ENCODE data around the gene NOTCH2.

NOTCH2 gene

DNA sequence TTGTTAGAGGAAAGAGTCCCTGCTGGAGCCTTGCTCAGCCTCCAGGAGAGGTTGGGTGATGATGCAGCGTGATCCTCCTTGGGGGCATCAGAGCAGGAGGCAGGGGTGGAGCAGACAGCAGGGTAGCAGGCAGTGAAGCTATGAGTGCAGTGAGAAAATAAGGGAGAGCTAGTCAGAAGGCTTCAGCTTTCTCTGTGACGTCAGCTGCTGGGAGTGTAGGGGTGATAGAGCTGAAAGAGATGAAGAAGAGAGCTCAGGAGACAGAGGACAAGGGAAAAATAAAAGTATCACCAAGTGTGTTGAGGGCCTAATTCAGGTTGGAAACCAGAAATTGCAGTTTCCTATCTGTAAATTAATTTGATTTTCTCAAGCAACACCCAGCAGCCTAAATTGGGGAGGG, 170.9 kb downstream of the NOTCH2 start:
- Mint-ChIP-seq H3K4me3 (no peak overlapping the region), H3K27ac (no peak overlapping the region), H3K9me3 (peaks cover under 1% of the 10 kb centered on the region), H3K36me3 (ENCODE audit: low read depth) (no peaks in the 10 kb centered on the region), H3K27me3 (ENCODE audit: low read depth) (no peaks in the 10 kb centered on the region), H3K4me1 (no peaks in the 10 kb centered on the region)
- TF ChIP-seq, protein P1, sequence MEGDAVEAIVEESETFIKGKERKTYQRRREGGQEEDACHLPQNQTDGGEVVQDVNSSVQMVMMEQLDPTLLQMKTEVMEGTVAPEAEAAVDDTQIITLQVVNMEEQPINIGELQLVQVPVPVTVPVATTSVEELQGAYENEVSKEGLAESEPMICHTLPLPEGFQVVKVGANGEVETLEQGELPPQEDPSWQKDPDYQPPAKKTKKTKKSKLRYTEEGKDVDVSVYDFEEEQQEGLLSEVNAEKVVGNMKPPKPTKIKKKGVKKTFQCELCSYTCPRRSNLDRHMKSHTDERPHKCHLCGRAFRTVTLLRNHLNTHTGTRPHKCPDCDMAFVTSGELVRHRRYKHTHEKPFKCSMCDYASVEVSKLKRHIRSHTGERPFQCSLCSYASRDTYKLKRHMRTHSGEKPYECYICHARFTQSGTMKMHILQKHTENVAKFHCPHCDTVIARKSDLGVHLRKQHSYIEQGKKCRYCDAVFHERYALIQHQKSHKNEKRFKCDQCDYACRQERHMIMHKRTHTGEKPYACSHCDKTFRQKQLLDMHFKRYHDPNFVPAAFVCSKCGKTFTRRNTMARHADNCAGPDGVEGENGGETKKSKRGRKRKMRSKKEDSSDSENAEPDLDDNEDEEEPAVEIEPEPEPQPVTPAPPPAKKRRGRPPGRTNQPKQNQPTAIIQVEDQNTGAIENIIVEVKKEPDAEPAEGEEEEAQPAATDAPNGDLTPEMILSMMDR (IDR thresholded peaks at IDR 0.05; ENCODE audit: unreplicated experiment in 3 of 3) = no peak

DNA sequence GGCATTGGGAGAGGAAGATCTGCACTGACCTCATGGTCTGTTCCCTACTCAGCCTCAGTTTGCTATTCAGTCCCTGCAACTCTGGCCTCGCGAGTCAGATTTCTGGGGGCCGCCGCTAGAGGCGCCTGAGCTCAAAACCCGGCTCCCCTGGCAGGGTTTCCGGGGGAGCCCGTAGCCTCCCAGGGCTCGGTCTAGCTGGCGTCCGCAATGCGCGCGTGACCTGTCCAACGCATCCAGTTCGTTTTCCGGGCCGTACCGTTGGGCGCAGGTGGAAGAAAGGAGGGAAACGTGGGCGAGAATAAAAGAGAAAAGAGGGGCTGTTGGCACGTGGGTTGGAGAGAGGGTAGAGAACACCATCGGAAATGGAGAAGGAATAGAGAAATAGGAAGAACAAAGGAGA, 173.2 kb downstream of the NOTCH2 start, which contains the start of gene ADAM30:
Gene ADAM30 (minus strand): TSS at position 213 of the 400 bp plus-strand sequence. CDS start 179 bp downstream, at position 34.
- H3K9me3 Mint-ChIP-seq = peaks cover 4% of the 10 kb centered on the region
- TF ChIP-seq, protein P1 (IDR thresholded peaks at IDR 0.05; ENCODE audit: unreplicated experiment in 3 of 3) = no peak
- H3K4me1 Mint-ChIP-seq = no peaks in the 10 kb centered on the region
- no peaks in the 10 kb centered on the region for H3K36me3 Mint-ChIP-seq (ENCODE audit: low read depth)
- no peak within 1 kb of the TSS for H3K4me3 Mint-ChIP-seq
- H3K27me3 Mint-ChIP-seq (ENCODE audit: low read depth) = no peaks in the 10 kb centered on the region
- no peak within 1 kb of the TSS for H3K27ac Mint-ChIP-seq

DNA sequence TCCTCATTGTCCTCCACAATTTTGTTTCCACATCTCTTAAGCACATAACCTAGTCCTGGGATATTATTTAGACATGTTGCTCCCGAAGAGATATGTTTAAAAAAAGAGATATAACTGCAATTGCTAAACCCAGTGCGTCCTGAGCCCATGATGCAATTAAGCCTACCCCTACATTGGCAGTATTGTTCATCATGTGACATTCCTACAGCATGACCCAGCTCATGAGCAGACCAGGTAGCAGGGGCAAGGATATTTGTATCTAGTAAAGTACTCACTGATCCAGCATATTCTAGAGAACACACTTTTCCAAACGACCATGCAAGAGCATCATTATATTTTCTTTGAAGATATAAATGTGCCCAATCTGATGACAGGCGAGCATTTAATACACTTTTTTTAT, 174.4 kb downstream of the NOTCH2 start:
- H3K9me3 Mint-ChIP-seq = peaks cover 4% of the 10 kb centered on the region
- H3K27me3 Mint-ChIP-seq (ENCODE audit: low read depth) = no peaks in the 10 kb centered on the region
- no peaks in the 10 kb centered on the region for H3K4me1 Mint-ChIP-seq
- no peak overlapping the region for H3K27ac Mint-ChIP-seq
- TF ChIP-seq, protein P1 (IDR thresholded peaks at IDR 0.05; ENCODE audit: unreplicated experiment in 3 of 3) = no peak
- no peaks in the 10 kb centered on the region for H3K36me3 Mint-ChIP-seq (ENCODE audit: low read depth)
- H3K4me3 Mint-ChIP-seq = no peak overlapping the region

DNA sequence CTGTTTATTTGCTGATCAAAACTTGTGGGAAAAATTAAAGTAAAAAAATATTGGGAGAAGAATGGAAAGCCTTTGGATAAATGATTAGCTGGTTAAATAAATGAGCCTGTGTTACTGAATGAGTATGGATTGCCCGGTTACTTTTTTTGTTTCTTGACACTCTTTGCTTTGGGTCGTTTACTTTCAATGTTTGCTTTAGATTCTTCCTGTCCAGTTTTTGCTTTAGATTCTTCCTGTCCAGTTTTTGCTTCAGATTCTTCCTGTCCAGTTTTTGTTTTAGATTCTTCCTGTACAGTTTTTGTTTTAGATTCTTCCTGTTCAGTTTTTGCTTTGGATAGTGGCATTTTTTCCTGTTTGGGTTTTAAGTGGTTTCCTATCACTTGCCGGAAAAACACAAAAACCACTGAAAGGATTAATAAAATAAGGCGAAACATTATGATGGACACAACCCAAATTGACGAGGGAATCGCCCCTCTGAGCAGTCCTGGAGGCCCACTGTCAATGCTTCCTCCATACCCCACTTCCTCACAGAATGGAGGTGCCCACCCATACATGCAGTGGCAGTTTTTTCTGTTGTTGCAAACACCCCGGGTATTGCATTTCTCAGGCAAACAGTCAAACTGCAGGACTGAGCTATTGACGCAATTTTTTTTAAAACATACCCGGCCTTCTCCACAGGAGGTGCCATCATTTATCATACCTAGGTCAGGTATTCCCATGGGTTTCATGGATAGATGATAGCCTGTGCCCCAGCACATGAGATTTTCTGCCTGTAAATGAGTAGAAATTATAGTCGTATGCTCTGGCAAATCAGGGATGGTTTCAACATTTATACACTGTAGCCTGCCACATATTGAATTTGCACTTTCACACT, 175.4 kb downstream of the NOTCH2 start:
- Mint-ChIP-seq H3K4me3 (no peak overlapping the region), H3K27ac (no peak overlapping the region), H3K36me3 (ENCODE audit: low read depth) (no peaks in the 10 kb centered on the region), H3K27me3 (ENCODE audit: low read depth) (no peaks in the 10 kb centered on the region), H3K9me3 (peaks cover 7% of the 10 kb centered on the region), H3K4me1 (no peaks in the 10 kb centered on the region)
- TF ChIP-seq, protein P1 (IDR thresholded peaks at IDR 0.05; ENCODE audit: unreplicated experiment in 3 of 3) = no peak

DNA sequence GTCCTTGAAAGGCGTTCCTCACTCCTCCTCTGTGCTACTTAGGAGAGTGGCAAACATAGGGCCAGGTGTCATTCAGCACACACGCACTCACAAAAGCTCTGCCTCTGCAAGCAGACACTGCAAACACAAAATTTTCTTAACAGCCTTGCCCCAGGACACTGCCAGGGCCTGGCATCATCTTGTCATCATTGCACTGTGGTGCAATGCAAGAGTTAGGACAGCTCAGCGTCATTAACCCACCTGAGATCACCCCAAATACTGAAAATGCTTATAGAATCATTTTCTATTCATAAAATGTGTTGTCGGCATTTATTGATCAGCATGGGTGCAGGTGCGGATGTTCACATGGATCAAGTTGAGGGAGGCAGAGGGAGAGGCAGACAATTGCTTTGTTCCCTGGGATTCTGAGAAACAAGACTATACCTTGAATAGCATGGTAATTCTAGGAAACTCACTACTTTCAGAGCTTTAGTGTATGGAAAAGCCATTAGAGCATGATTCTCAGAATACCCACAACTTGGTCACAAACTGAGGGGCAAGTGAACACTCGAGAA, 176.1 kb downstream of the NOTCH2 start:
- H3K9me3 Mint-ChIP-seq = peaks cover 15% of the 10 kb centered on the region
- no peak overlapping the region for H3K27ac Mint-ChIP-seq

More for the DNA sequence above, 176.1 kb downstream of the NOTCH2 start:
- Mint-ChIP-seq H3K4me3 (no peak overlapping the region), H3K4me1 (no peaks in the 10 kb centered on the region), H3K27me3 (ENCODE audit: low read depth) (no peaks in the 10 kb centered on the region), H3K36me3 (ENCODE audit: low read depth) (peaks cover 7% of the 10 kb centered on the region)
- TF ChIP-seq, protein P1 (IDR thresholded peaks at IDR 0.05; ENCODE audit: unreplicated experiment in 3 of 3) = no peak
